SK-N-SH (cell line): ENCODE data around the gene CIP2A. TPM values are rescaled to one million over a fixed set of nuclear protein-coding genes. Genes with fewer than 3 reads are reported as not detected.

ENCODE experiments used
- CTCF ChIA-PET: fragments of 300-600, 350-600 bp; formaldehyde crosslinking; extraction: SDS; loops from one replicate; lab custom pipeline; 2021; lab: Yijun Ruan, JAX
- POLR2A ChIA-PET: fragments of 350-600 bp; sonication (Branson Sonifier 250); formaldehyde crosslinking; extraction: SDS; loops from one replicate; lab custom pipeline; 2020; ENCODE audit warnings: antibody characterized with exemption, inconsistent platforms; lab: Yijun Ruan, JAX
- DNase-seq: peaks from one replicate; pipeline ENCODE4 v3.0.0; 2012
- H2AFZ ChIP-seq: fragments of 200-600 bp; sonication (generic); 2 replicates; pipeline ENCODE4 v1.8.1; 2016; ENCODE audit warnings: antibody characterized with exemption, mild to moderate bottlenecking, low read depth
- H3F3A ChIP-seq: fragments of 200-600 bp; sonication (generic); replicated peaks from 2 replicates; pipeline ENCODE3; 2016; ENCODE audit warnings: antibody characterized with exemption, mild to moderate bottlenecking; ENCODE audit not compliant: insufficient read depth
- H3K27ac ChIP-seq, 2 experiments: fragments of 200-500 bp in 1 of 2; fragments of 200-600 bp in 1 of 2; sonication (Bioruptor generic) in 1 of 2; sonication (generic), shearing (Covaris generic) in 1 of 2; 2 replicates each; pipeline versions ENCODE4 v1.5.1 to v1.6.1; 2014 to 2016; ENCODE audit warnings: low read depth in 2 of 2, inconsistent platforms in 1 of 2, low read length in 1 of 2, mild to moderate bottlenecking in 1 of 2, mixed read lengths in 1 of 2
- H3K27me3 ChIP-seq: fragments of 200-600 bp; sonication (generic), shearing (Covaris generic); 2 replicates; pipeline ENCODE4 v1.6.1; 2016; ENCODE audit warnings: mixed run types; ENCODE audit not compliant: insufficient read depth
- H3K36me3 ChIP-seq, 2 experiments: fragments of 200-500 bp in 1 of 2; fragments of 200-600 bp in 1 of 2; sonication (Bioruptor generic) in 1 of 2; sonication (generic) in 1 of 2; replicated peaks in 1 of 2; 2 replicates each; pipeline versions ENCODE3 to v1.5.1; 2014 to 2016; ENCODE audit warnings: low read length in 1 of 2, mild to moderate bottlenecking in 1 of 2; ENCODE audit not compliant: insufficient read depth in 2 of 2, control insufficient read depth in 1 of 2
- H3K4me1 ChIP-seq, 2 experiments: fragments of 200-500 bp in 1 of 2; fragments of 200-600 bp in 1 of 2; sonication (Bioruptor generic) in 1 of 2; sonication (generic), shearing (Covaris generic) in 1 of 2; 2 replicates each; pipeline versions ENCODE4 v1.5.1 to v1.6.1; 2014 to 2016; ENCODE audit warnings: low read depth in 1 of 2, low read length in 1 of 2, mixed run types in 1 of 2; ENCODE audit not compliant: insufficient read depth in 2 of 2, control insufficient read depth in 1 of 2
- H3K4me2 ChIP-seq: fragments of 200-600 bp; sonication (generic), shearing (Covaris generic); 2 replicates; pipeline ENCODE4 v1.6.1; 2017; ENCODE audit warnings: mixed run types
- H3K4me3 ChIP-seq, 2 experiments: fragments of 200-500 bp in 1 of 2; fragments of 200-600 bp in 1 of 2; sonication (Bioruptor generic) in 1 of 2; sonication (generic), shearing (Covaris generic) in 1 of 2; 2 replicates each; pipeline versions ENCODE4 v1.5.1 to v1.8.1; 2014 to 2016; ENCODE audit warnings: low read depth in 2 of 2, inconsistent platforms in 1 of 2, low read length in 1 of 2, mild to moderate bottlenecking in 1 of 2, mixed read lengths in 1 of 2, moderate library complexity in 1 of 2
- H3K79me2 ChIP-seq: fragments of 200-600 bp; sonication (generic); 2 replicates; pipeline ENCODE4 v1.8.1; 2017; ENCODE audit warnings: mild to moderate bottlenecking; ENCODE audit not compliant: insufficient read depth
- H3K9ac ChIP-seq: fragments of 200-600 bp; sonication (generic); 2 replicates; pipeline ENCODE4 v1.6.1; 2017; ENCODE audit warnings: mixed run types
- H3K9me2 ChIP-seq: fragments of 200-600 bp; sonication (generic); 2 replicates; pipeline ENCODE4 v1.6.1; 2017; ENCODE audit warnings: mixed run types
- H3K9me3 ChIP-seq: fragments of 200-600 bp; sonication (generic); 2 replicates; pipeline ENCODE4 v1.6.1; 2017; ENCODE audit warnings: mixed run types, mild to moderate bottlenecking, moderate library complexity
- H4K20me1 ChIP-seq: fragments of 200-600 bp; sonication (generic); 2 replicates; pipeline ENCODE4 v1.6.1; 2017; ENCODE audit warnings: mild to moderate bottlenecking, mixed run types; ENCODE audit not compliant: insufficient read depth
- EZH2phosphoT487 ChIP-seq: fragments of 200-600 bp; sonication (generic); IDR thresholded peaks from 2 replicates; pipeline ENCODE4 v1.6.1; 2017; ENCODE audit warnings: low read depth, mixed run types, mild to moderate bottlenecking, antibody characterized with exemption, moderate library complexity, borderline replicate concordance
- FOSL2 ChIP-seq: IDR thresholded peaks from 2 replicates; pipeline ENCODE4 v1.4.0; 2012; ENCODE audit warnings: low read depth, mild to moderate bottlenecking, moderate library complexity, borderline replicate concordance
- FOXJ3 ChIP-seq: sonication (generic); formaldehyde crosslinking; IDR thresholded peaks from 2 replicates; pipeline ENCODE4 v1.5.1; 2020; ENCODE audit warnings: mild to moderate bottlenecking, missing genetic modification reagents
- FOXM1 ChIP-seq: IDR thresholded peaks from 2 replicates; pipeline ENCODE4 v1.4.0; 2012; ENCODE audit warnings: low read depth, mild to moderate bottlenecking
- IRF3 ChIP-seq: fragments of 150-350 bp; IDR thresholded peaks from 2 replicates; pipeline ENCODE4 v1.6.1; 2016; ENCODE audit warnings: mild to moderate bottlenecking, low read depth, low read length
- JUND ChIP-seq: IDR thresholded peaks from 2 replicates; pipeline ENCODE4 v1.4.0; 2012
- MAX ChIP-seq: IDR thresholded peaks from 2 replicates; pipeline ENCODE4 v1.4.0; 2012; ENCODE audit warnings: low read depth
- MXI1 ChIP-seq: IDR thresholded peaks from 2 replicates; pipeline ENCODE4 v1.6.1; 2012; ENCODE audit warnings: mild to moderate bottlenecking, low read depth, low read length, improper control_type of control experiment
- POLR2AphosphoS5 ChIP-seq: IDR thresholded peaks from 2 replicates; pipeline ENCODE4 v1.6.1; 2012; ENCODE audit warnings: low read depth, low read length
- RCOR1 ChIP-seq: fragments of 150-350 bp; IDR thresholded peaks from 2 replicates; pipeline ENCODE4 v1.6.1; 2017; ENCODE audit warnings: antibody characterized with exemption, low read length
- RFX5 ChIP-seq: IDR thresholded peaks from 2 replicates; pipeline ENCODE4 v1.6.1; 2012; ENCODE audit warnings: mild to moderate bottlenecking, improper control_type of control experiment, low read length
- TCF12 ChIP-seq: IDR thresholded peaks from 2 replicates; pipeline ENCODE4 v1.4.0; 2012
- USF2 ChIP-seq: fragments of 150-350 bp; IDR thresholded peaks from 2 replicates; pipeline ENCODE4 v1.6.1; 2017; ENCODE audit warnings: antibody characterized with exemption, low read length, low read depth, borderline replicate concordance
- YY1 ChIP-seq: IDR thresholded peaks from 2 replicates; pipeline ENCODE4 v1.4.0; 2012; ENCODE audit warnings: low read depth, mild to moderate bottlenecking
- ZBTB33 ChIP-seq: IDR thresholded peaks from 2 replicates; pipeline ENCODE4 v1.4.0; 2012; ENCODE audit warnings: low read depth, borderline replicate concordance
- WGBS: methylation state at CpG from one replicate; pipeline ENCODE4 v1.1.6; 2017; ENCODE audit warnings: low lambda C conversion rate; 5-methylcytosine and 5-hydroxymethylcytosine counted together
- polyA plus RNA-seq, 3 experiments: library from polyadenylated mRNA; depleted of rRNA; stranded (reverse); fragments of >200 nt; gene quantifications; 2 replicates each; pipeline ENCODE4 v1.2.3, GENCODE V29; 2012

CIP2A gene
- polyA plus RNA-seq, 1 of the 3 experiments (the other 2 are of a cell fraction) = 7.1 TPM

- Histone ChIP-seq H3K27ac (no peak overlapping the region), H3K4me1 (no peaks in the 10 kb centered on the region; a peak in 1 of 4 replicates), H3K9me2 (no peaks in the 10 kb centered on the region), H3K9ac (no peak overlapping the region), H3F3A (no peaks in the 10 kb centered on the region), H2AFZ (peak overlapping the region; percentile 10; the same call in 1 of the 2 replicates)
- WGBS = 96% methylated on average over 3 of the region's 3 CpGs
- CTCF ChIA-PET = interaction anchor here (0.9 to 4.7 kb wide), 2 partner anchors 13 to 77 kb away, joined by 5 to 17 read pairs; no protein-coding TSS in a partner anchor
- TF ChIP-seq JUND (no peak), FOXM1 (no peak), USF2 (no peak), RCOR1 (no peak), IRF3 (no peak), EZH2phosphoT487 (no peak), RFX5 (no peak)
- TF ChIP-seq, all 33 proteins: peak for 0
- H3K79me2 ChIP-seq = no peaks in the 10 kb centered on the region
- no peak overlapping the region for H3K4me3 ChIP-seq
- DNase-seq = no peak
- H3K27me3 ChIP-seq = no peaks in the 10 kb centered on the region
- no peak overlapping the region for H3K4me2 ChIP-seq
- POLR2A ChIA-PET = no interaction called here
- no peaks in the 10 kb centered on the region for H3K9me3 ChIP-seq
- H3K36me3 ChIP-seq = peaks cover 31 to 54% of the 10 kb centered on the region in 2 experiments
- H4K20me1 ChIP-seq = no peaks in the 10 kb centered on the region
These were observed 23.7 kb downstream of the CIP2A start for GRCh38 chr3:108565506-108565905.

- Histone ChIP-seq H2AFZ (no peak overlapping the region), H3K9me3 (no peaks in the 10 kb centered on the region), H4K20me1 (no peaks in the 10 kb centered on the region), H3K36me3 (peaks cover 34 to 53% of the 10 kb centered on the region in 2 experiments), H3K27me3 (no peaks in the 10 kb centered on the region), H3K9me2 (no peaks in the 10 kb centered on the region), H3K9ac (no peak overlapping the region), H3K27ac (peak overlapping the region in 1 of 2 experiments; percentile 16; a peak in 1 of 4 replicates)
- TF ChIP-seq POLR2AphosphoS5 (no peak), ZBTB33 (no peak), FOSL2 (no peak), TCF12 (no peak), RCOR1 (no peak), USF2 (no peak), FOXJ3 (CRISPR knock-in tag) (no peak), YY1 (no peak), MAX (no peak), MXI1 (no peak), FOXM1 (no peak)
- TF ChIP-seq, all 33 proteins: peak for 0
- H3K4me1 ChIP-seq = no peaks in the 10 kb centered on the region; a peak in 1 of 4 replicates
- POLR2A ChIA-PET = no interaction called here
- DNase-seq = no peak
- H3K4me3 ChIP-seq = no peak overlapping the region
- no peak overlapping the region for H3K4me2 ChIP-seq
- CTCF ChIA-PET = interaction anchor here (0.6 to 4.7 kb wide), 4 partner anchors 9 to 351 kb away, joined by 3 to 17 read pairs (median 10); no protein-coding TSS in a partner anchor
- no peaks in the 10 kb centered on the region for H3K79me2 ChIP-seq
- no peaks in the 10 kb centered on the region for H3F3A ChIP-seq
These were observed 24.7 kb downstream of the CIP2A start for GRCh38 chr3:108564564-108564963.
